Duodenal mucosa (tissue), 2 donors: ENCODE measurements around the gene LSAMP.

ENCODE experiments used
- H3K27ac ChIP-seq: one replicate; pipeline ENCODE4 v1.7.0; 2013; ENCODE audit warnings: low read depth, low read length
- H3K27me3 ChIP-seq, 2 donors: one replicate each; pipeline ENCODE4 v1.7.0; 2013; ENCODE audit warnings: low read length in 2 of 2, control low read depth in 1 of 2; ENCODE audit not compliant: insufficient read depth in 2 of 2, control insufficient read depth in 1 of 2
- H3K36me3 ChIP-seq, 2 donors: one replicate each; pipeline ENCODE4 v1.7.0; 2013; ENCODE audit warnings: low read length in 2 of 2, control low read depth in 1 of 2; ENCODE audit not compliant: insufficient read depth in 2 of 2, control insufficient read depth in 1 of 2
- H3K4me1 ChIP-seq, 2 donors: one replicate each; pipeline ENCODE4 v1.7.0; 2013; ENCODE audit warnings: low read length in 2 of 2, control low read depth in 1 of 2; ENCODE audit not compliant: insufficient read depth in 2 of 2, control insufficient read depth in 1 of 2
- H3K4me3 ChIP-seq, 2 donors: one replicate each; pipeline ENCODE4 v1.7.0; 2013; ENCODE audit warnings: low read length in 2 of 2, low read depth in 1 of 2
- H3K9ac ChIP-seq, 2 donors: one replicate each; pipeline ENCODE4 v1.7.0; 2013; ENCODE audit warnings: low read length in 2 of 2, low read depth in 1 of 2
- H3K9me3 ChIP-seq, 2 donors: one replicate each; pipeline ENCODE4 v1.7.0; 2013; ENCODE audit warnings: low read length in 2 of 2, control low read depth in 1 of 2; ENCODE audit not compliant: control insufficient read depth in 1 of 2

LSAMP gene

DNA sequence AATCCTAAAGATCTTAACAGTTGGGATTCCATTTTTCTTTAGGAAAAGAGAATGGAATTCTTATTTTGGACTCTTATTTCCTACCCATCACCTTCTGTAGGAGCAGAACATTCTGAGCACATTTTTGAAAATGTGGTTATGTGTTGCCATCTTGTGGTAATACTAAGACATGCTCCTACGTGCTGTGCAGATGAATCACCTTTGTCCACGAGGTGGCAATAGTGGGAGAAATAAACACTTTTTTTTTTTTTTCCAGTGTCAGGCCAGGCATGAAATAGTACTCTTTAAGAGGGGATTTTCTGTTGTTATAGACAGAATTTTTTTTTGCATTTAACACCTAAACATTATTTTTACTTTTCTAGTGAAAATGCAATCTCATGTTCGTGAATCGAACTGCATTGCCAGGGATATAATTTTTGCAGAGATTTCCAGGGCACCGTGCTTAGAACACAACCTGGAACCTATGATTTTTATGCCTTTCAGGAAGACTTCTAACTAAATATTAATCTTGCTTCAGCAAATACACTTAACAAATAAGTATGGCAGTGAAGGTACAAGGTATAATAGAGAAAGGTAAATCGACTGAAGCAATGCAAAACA, 625.4 kb downstream of the LSAMP start:
- no peak overlapping the region for H3K4me3 ChIP-seq
- H3K9me3 ChIP-seq: no peaks in the 10 kb centered on the region
- H3K4me1 ChIP-seq: no peaks in the 10 kb centered on the region
- no peaks in the 10 kb centered on the region for H3K27me3 ChIP-seq
- no peak overlapping the region for H3K27ac ChIP-seq
- no peak overlapping the region for H3K9ac ChIP-seq
- no peaks in the 10 kb centered on the region for H3K36me3 ChIP-seq

DNA sequence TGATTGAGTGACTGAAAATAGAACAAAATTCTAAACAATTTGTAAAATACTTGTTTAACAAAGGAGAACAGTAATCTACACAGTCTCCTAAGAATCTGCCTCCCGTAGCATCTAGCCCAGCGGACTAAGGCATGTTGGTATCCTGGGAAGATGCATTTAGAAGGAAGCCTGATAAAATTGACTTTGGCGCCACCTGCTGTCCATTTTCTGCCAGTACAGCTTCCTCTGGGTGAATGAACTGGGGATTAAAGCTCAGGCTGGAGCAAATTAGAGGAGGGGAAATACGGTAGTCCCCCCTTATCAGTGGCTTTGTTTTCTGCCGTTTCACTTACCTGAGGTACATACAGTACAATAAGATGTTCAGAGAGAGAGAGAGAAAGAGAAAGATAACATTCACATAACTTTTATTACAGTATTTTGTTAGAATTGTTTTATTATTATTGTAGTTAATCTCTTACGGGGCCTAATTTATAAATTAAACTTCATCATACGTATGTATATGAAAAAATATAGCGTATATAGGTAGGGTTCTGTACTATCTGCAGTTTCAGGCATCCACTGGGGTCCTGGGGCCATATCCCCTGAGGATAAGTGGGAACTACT, 630.4 kb downstream of the LSAMP start:
- Histone ChIP-seq H3K9ac (no peak overlapping the region), H3K27ac (no peak overlapping the region), H3K27me3 (no peaks in the 10 kb centered on the region), H3K36me3 (no peaks in the 10 kb centered on the region), H3K4me1 (no peaks in the 10 kb centered on the region), H3K4me3 (no peak overlapping the region), H3K9me3 (no peaks in the 10 kb centered on the region)

DNA sequence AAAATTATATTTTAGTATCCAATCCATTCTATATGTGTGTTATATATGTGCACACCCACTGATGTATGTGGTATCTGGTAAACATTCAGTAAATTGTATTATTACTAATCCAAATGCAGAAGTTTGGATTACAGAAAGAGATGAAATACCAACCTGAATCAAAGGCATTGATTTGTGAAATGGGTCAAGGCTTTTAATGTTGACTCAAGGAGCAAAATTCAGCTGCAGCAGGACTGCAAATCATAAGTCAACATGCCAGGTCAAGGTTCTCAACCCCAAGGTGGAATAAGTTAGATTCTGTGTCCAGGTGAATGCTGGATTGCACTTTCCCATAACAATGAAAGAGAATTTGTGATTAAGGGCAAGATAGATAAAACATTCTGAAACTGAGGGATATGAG, 631.3 kb downstream of the LSAMP start:
- no peak overlapping the region for H3K27ac ChIP-seq
- no peak overlapping the region for H3K4me3 ChIP-seq
- no peaks in the 10 kb centered on the region for H3K4me1 ChIP-seq
- H3K36me3 ChIP-seq: no peaks in the 10 kb centered on the region
- H3K9me3 ChIP-seq: no peaks in the 10 kb centered on the region
- H3K9ac ChIP-seq: no peak overlapping the region
- no peaks in the 10 kb centered on the region for H3K27me3 ChIP-seq

DNA sequence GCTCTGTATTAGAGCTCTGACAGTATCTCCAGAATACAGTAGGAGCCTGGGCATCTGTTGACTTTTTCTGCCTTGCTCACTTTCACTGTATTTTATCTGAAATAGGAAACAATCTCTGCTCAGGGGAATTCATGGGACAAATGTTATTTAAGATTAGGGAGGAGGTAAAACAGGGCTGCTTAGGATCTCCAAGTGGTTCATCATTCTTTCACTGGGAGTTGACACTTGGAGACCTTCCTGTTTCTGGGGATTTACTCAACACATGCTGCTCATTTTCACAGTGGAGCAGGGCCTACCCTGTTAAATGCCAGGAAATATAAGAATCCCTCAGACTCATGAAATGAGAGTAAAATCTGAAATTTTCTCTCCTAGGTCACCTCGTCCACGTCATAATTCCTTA, 636.5 kb downstream of the LSAMP start:
- Histone ChIP-seq H3K9me3 (no peaks in the 10 kb centered on the region), H3K36me3 (no peaks in the 10 kb centered on the region)

DNA sequence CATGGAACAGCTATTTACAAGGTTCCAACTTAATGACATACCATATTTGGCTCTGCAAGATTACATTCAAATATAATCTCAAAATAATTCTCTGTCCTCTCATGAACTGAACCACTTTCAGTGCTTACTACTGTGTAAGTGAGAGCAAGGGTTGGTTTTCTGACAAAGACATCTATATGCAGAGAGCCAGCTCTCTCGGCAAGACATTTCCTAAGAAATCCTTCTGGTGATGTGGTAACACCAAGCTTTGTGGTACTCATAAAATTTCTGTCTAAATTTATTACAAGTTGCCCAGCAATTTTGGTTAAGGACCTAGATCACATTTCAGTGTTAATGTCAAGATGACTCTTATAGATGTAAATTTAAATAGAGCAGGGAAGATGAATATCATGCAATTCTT, 637.0 kb downstream of the LSAMP start:
- Histone ChIP-seq H3K9me3 (no peaks in the 10 kb centered on the region), H3K4me1 (no peaks in the 10 kb centered on the region), H3K9ac (no peak overlapping the region), H3K4me3 (no peak overlapping the region), H3K27me3 (no peaks in the 10 kb centered on the region), H3K27ac (no peak overlapping the region), H3K36me3 (no peaks in the 10 kb centered on the region)

More for the DNA sequence above, 636.5 kb downstream of the LSAMP start:
- Histone ChIP-seq H3K9ac (no peak overlapping the region), H3K27me3 (no peaks in the 10 kb centered on the region), H3K4me1 (no peaks in the 10 kb centered on the region), H3K27ac (no peak overlapping the region), H3K4me3 (no peak overlapping the region)

DNA sequence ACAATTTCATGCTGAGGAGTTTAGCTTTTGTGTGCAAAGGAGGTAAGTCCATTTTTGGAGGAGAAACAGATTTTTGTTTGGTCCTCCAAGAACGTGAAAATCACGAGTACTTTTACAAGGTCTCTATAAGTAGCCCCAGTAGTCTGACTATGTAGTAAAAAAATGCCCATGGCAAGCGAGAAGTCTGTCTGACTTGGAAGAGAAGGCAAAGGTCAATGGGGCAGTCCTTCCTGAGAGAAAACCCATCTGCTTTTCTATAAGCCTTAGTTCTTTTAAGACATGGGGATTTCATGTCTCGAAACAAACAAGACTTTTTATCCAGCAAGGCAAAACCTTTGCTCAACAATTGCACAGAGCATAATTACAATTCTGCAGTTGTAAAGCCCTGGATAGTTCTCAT, 638.8 kb downstream of the LSAMP start:
- Histone ChIP-seq H3K27me3 (no peaks in the 10 kb centered on the region), H3K27ac (no peak overlapping the region), H3K9ac (no peak overlapping the region), H3K9me3 (no peaks in the 10 kb centered on the region), H3K36me3 (no peaks in the 10 kb centered on the region), H3K4me1 (no peaks in the 10 kb centered on the region), H3K4me3 (no peak overlapping the region)

DNA sequence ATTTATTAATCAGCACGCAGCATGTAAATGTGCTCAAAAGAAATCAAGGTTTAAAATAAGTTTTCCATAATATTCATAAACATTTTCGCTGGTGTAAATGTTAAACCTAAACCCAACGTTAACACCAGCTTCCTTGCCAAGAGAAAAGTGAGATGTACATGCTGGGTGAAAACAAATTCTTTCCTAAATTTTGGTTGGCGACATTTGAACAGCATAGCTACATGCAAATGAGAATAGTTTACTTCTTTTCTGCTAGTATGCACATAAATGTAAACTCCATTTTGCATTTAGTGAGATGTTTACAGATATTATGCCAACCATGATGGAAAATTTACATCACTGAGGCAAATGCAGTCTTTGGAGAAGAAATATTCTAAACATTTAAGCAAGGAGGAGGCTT, 639.8 kb downstream of the LSAMP start:
- Histone ChIP-seq H3K4me1 (no peaks in the 10 kb centered on the region), H3K27ac (no peak overlapping the region), H3K4me3 (no peak overlapping the region), H3K36me3 (no peaks in the 10 kb centered on the region), H3K27me3 (no peaks in the 10 kb centered on the region), H3K9me3 (no peaks in the 10 kb centered on the region), H3K9ac (no peak overlapping the region)

DNA sequence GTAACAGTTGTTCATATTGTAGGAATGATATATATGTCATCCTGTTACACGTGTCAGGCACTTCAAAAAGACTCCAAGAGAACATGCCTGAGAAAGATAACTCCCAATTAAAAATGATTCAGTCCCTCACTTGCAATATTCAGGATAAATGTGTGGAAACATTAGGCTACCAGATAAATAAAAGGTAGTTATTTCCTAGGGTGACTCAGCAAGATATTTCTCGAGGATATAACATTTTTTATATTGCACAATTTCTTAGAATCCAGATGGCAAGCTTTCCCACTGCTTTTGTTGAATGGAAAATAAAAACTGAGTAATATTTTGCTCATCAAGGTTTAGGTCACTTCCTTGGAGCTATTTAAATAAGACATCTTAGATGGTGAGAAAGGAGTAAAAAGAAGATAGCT, 640.6 kb downstream of the LSAMP start:
- Histone ChIP-seq H3K27ac (no peak overlapping the region), H3K4me1 (no peaks in the 10 kb centered on the region), H3K4me3 (no peak overlapping the region), H3K9me3 (no peaks in the 10 kb centered on the region), H3K36me3 (no peaks in the 10 kb centered on the region), H3K27me3 (no peaks in the 10 kb centered on the region), H3K9ac (no peak overlapping the region)

DNA sequence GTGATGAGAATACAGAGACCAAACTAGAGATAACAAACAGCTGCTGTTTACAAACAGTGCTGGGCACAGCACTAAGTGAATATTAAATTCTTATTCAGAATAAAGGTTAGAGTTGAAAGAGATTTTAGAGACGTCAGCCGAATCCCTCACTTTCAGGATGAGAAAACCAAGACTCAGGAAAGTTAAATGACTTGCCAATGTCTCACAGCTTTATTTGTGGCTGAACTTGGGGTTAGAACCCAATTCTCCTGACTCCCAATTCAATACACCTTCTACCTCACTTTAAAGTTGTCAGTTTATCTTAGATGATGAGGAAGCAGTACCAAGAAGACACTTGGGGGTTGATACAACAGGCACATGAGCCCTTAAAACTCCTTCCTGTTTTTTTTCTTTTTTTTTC, 641.1 kb downstream of the LSAMP start:
- no peak overlapping the region for H3K9ac ChIP-seq
- no peaks in the 10 kb centered on the region for H3K36me3 ChIP-seq
- no peak overlapping the region for H3K4me3 ChIP-seq

DNA sequence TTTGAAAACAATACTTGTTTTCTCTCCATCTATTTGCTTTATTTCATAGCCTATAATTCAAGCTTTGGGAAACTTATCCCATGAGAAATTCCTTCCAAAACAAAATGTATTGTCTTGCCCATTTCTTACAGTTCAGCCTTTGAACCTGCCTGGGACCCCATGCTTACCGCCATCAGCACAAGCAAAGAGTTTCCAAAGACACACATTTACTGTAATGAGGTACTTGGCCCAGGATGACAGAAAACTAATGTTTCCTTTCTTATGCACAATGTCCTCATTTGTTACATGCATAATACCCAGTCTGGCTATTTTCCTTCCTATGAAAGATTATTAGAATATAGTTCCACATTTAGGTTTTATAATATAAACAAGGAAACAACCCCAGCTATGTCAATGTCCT, 641.6 kb downstream of the LSAMP start:
- Histone ChIP-seq H3K9ac (no peak overlapping the region), H3K36me3 (no peaks in the 10 kb centered on the region), H3K4me1 (no peaks in the 10 kb centered on the region), H3K9me3 (no peaks in the 10 kb centered on the region), H3K27ac (no peak overlapping the region), H3K27me3 (no peaks in the 10 kb centered on the region), H3K4me3 (no peak overlapping the region)

More for the DNA sequence above, 641.1 kb downstream of the LSAMP start:
- Histone ChIP-seq H3K9me3 (no peaks in the 10 kb centered on the region), H3K27me3 (no peaks in the 10 kb centered on the region), H3K27ac (no peak overlapping the region), H3K4me1 (no peaks in the 10 kb centered on the region)
